HFF-Myc (cell line): Measurements from ENCODE around the gene ERICH6.

Experiments used
- DNase-seq: peaks from one replicate; pipeline ENCODE4 v3.0.0-alpha.2; 2011; ENCODE audit warnings: low read depth; ENCODE audit errors: extremely low read depth
- H3K4me3 ChIP-seq: replicated peaks from 2 replicates; pipeline ENCODE4 v1.5.1; 2011; ENCODE audit warnings: low read depth, mild to moderate bottlenecking, control low read depth, low read length
- CTCF ChIP-seq: IDR thresholded peaks from 2 replicates; pipeline ENCODE4 v1.5.1; 2012; ENCODE audit warnings: mild to moderate bottlenecking, low read depth, low read length, control low read depth; ENCODE audit errors: missing control alignments

ERICH6 gene

DNA sequence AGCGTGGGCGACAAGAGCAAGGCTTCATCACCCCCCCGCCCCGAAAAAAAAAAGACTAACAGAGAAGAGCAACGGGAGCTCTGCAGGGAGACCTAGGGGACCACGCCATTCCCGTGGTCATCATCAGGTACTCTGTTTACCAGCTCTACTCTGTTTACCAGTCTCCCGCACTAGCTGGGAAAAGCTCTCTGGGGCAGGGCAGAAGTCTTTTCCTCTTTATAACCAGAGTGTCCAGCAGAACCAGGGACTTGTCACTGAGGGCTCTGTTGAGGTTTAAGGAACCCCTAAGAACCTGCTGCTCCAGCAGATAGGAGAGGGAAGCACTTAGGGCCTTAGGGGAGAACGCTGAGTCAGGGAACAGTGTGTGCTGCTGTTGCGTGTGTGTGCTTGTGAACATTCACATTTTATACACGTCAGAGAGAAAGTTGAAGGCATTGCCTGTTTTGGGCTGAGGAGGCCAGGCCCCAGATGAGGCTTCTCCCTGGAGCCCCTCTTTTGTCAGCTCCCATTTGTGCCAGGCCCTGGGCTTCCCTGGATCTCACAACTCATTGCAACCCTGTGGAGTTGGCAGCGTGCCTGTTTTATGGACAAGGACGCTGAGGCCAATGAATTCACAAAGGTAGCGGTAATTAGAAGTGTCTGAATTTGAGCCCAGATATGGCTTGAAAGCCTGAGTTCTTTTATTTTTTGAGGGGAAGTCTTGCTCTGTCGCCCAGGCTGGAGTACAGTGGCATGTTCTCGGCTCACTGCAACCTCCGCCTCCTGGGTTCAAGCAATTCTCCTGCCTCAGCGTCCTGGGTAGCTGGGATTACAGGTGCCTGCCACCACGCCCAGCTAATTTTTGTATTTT, 24.2 kb upstream of the ERICH6 start:
- TF ChIP-seq CTCF: no peak
- H3K4me3 ChIP-seq: no peak overlapping the region
- no peak for DNase-seq

GRCh38 chr3:150725548-150725947, 21.8 kb upstream of the ERICH6 start:
- DNase-seq: no peak
- no peak for TF ChIP-seq CTCF
- no peak overlapping the region for H3K4me3 ChIP-seq

DNA sequence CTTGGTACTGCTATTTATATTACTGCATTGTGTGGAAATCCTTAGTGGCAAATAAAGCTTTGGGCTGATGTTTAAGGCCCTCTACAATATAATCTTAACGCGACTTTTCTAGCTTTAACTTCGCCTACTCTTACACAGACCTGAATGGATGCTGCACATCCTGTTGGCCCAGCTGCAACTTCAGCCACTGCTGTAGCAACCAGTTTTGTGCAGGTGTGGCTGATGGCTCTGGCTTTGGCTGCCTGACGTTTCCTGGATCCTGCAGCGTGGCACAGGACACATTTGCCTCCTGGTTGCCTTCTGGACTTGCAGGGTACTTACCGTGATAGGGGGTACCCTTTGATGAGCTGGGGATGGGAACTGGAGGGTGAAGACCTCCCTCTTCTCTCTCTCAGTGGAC, 20.2 kb upstream of the ERICH6 start:
- DNase-seq: no peak
- no peak overlapping the region for H3K4me3 ChIP-seq
- no peak for TF ChIP-seq CTCF

GRCh38 chr3:150722267-150722666, 18.5 kb upstream of the ERICH6 start:
- H3K4me3 ChIP-seq: no peak overlapping the region
- TF ChIP-seq CTCF: no peak
- DNase-seq: no peak

GRCh38 chr3:150721285-150722130, 17.8 kb upstream of the ERICH6 start:
- peak; percentile 60 for TF ChIP-seq CTCF
- DNase-seq: peak; percentile 32
- no peak overlapping the region for H3K4me3 ChIP-seq

DNA sequence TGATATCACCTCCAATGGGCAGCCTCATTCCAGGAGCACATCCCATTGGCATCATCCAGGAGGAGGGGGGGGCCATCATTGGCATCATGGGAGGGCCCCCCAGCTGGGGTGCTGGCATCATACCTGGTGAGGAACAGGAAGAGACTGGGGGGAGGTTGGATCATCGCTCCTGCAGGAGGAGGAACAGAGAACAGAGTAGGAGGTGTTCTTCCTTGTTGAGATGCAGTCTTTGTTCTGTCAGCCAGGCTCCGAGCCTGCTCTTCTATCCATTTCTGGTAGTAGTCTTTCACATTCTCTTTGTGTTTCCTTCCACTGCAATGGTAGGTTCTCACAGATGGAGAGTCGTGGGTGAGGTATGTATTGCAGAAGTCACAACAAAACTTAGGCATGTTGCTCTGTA, 16.7 kb upstream of the ERICH6 start:
- no peak for TF ChIP-seq CTCF
- no peak overlapping the region for H3K4me3 ChIP-seq
- no peak for DNase-seq
